ENCODE measurements around the gene HSPB2.

Gene HSPB2

GRCh38 chr11:111908639-111909305, 3.8 kb upstream of the HSPB2 start:
- TF ChIP-seq CTCF (IDR thresholded peaks at IDR 0.05; ENCODE audit: borderline replicate concordance, extremely low read depth, low read length, poor library complexity, severe bottlenecking) (no peak), EZH2 (IDR thresholded peaks at IDR 0.05; ENCODE audit: borderline replicate concordance, low read depth, low read length, severe bottlenecking) (no peak)
- Histone ChIP-seq H3K27ac (ENCODE audit: low read length) (no peak overlapping the region), H2AFZ (ENCODE audit: low read depth, low read length) (no peak overlapping the region), H3K4me2 (ENCODE audit: insufficient read depth, low read length) (no peak overlapping the region), H3K27me3 (ENCODE audit: insufficient read depth, low read length, poor library complexity) (peaks cover 4% of the 10 kb centered on the region), H3K36me3 (ENCODE audit: insufficient read depth, low read length) (no peaks in the 10 kb centered on the region), H3K79me2 (ENCODE audit: insufficient read depth, low read length) (no peaks in the 10 kb centered on the region), H3K9me3 (ENCODE audit: insufficient read depth, low read length, severe bottlenecking) (no peaks in the 10 kb centered on the region), H3K4me3 (ENCODE audit: low read depth in 1 of 2, low read length in 2 of 2) (no peak overlapping the region), H3K9ac (ENCODE audit: low read depth, low read length) (no peak overlapping the region), H4K20me1 (ENCODE audit: insufficient read depth, low read length) (no peaks in the 10 kb centered on the region), H3K4me1 (ENCODE audit: insufficient read depth, low read length) (no peaks in the 10 kb centered on the region)
- ATAC-seq (ENCODE audit: insufficient read depth, low read depth) (no peak), DNase-seq (no peak)

GRCh38 chr11:111909378-111909777, 3.2 kb upstream of the HSPB2 start:
- peaks cover 4% of the 10 kb centered on the region for H3K27me3 ChIP-seq (ENCODE audit: insufficient read depth, low read length, poor library complexity)
- DNase-seq (no peak), ATAC-seq (ENCODE audit: insufficient read depth, low read depth) (no peak)
- no peaks in the 10 kb centered on the region for H4K20me1 ChIP-seq (ENCODE audit: insufficient read depth, low read length)
- no peak overlapping the region for H3K9ac ChIP-seq (ENCODE audit: low read depth, low read length)
- TF ChIP-seq CTCF (IDR thresholded peaks at IDR 0.05; ENCODE audit: borderline replicate concordance, extremely low read depth, low read length, poor library complexity, severe bottlenecking) (no peak), EZH2 (IDR thresholded peaks at IDR 0.05; ENCODE audit: borderline replicate concordance, low read depth, low read length, severe bottlenecking) (no peak)
- H2AFZ ChIP-seq (ENCODE audit: low read depth, low read length): no peak overlapping the region
- no peaks in the 10 kb centered on the region for H3K9me3 ChIP-seq (ENCODE audit: insufficient read depth, low read length, severe bottlenecking)
- no peaks in the 10 kb centered on the region for H3K4me1 ChIP-seq (ENCODE audit: insufficient read depth, low read length)
- no peak overlapping the region for H3K27ac ChIP-seq (ENCODE audit: low read length)
- no peaks in the 10 kb centered on the region for H3K36me3 ChIP-seq (ENCODE audit: insufficient read depth, low read length)
- H3K4me3 ChIP-seq (ENCODE audit: low read depth in 1 of 2, low read length in 2 of 2): no peak overlapping the region
- no peak overlapping the region for H3K4me2 ChIP-seq (ENCODE audit: insufficient read depth, low read length)
- H3K79me2 ChIP-seq (ENCODE audit: insufficient read depth, low read length): no peaks in the 10 kb centered on the region

- ATAC-seq (ENCODE audit: insufficient read depth, low read depth): no peak
- Histone ChIP-seq H4K20me1 (ENCODE audit: insufficient read depth, low read length) (no peaks in the 10 kb centered on the region), H3K4me3 (ENCODE audit: low read depth in 1 of 2, low read length in 2 of 2) (no peak overlapping the region), H3K9me3 (ENCODE audit: insufficient read depth, low read length, severe bottlenecking) (no peaks in the 10 kb centered on the region), H3K4me2 (ENCODE audit: insufficient read depth, low read length) (no peak overlapping the region), H3K79me2 (ENCODE audit: insufficient read depth, low read length) (no peaks in the 10 kb centered on the region), H3K4me1 (ENCODE audit: insufficient read depth, low read length) (no peaks in the 10 kb centered on the region), H3K27me3 (ENCODE audit: insufficient read depth, low read length, poor library complexity) (peaks cover 4% of the 10 kb centered on the region), H3K27ac (ENCODE audit: low read length) (no peak overlapping the region), H2AFZ (ENCODE audit: low read depth, low read length) (no peak overlapping the region), H3K9ac (ENCODE audit: low read depth, low read length) (no peak overlapping the region), H3K36me3 (ENCODE audit: insufficient read depth, low read length) (no peaks in the 10 kb centered on the region)
- DNase-seq: no peak
- TF ChIP-seq EZH2 (IDR thresholded peaks at IDR 0.05; ENCODE audit: borderline replicate concordance, low read depth, low read length, severe bottlenecking) (no peak), CTCF (IDR thresholded peaks at IDR 0.05; ENCODE audit: borderline replicate concordance, extremely low read depth, low read length, poor library complexity, severe bottlenecking) (no peak)
These were observed 1.6 kb upstream of the HSPB2 start for GRCh38 chr11:111910676-111911562.

All from DND-41 (cell line).